GM12874 (cell line): Measurements from ENCODE around the gene CD47.

Source experiments
- TF ChIP-seq, protein P1 (sequence below): IDR thresholded peaks from 2 replicates; pipeline ENCODE4 v1.5.1; 2011; ENCODE audit warnings: low read depth, mild to moderate bottlenecking, control low read depth, low read length, moderate library complexity; ENCODE audit not compliant: insufficient read depth

The CD47 gene

GRCh38 chr3:108110934-108111333, 20.1 kb upstream of the CD47 start:
- TF ChIP-seq, protein P1, sequence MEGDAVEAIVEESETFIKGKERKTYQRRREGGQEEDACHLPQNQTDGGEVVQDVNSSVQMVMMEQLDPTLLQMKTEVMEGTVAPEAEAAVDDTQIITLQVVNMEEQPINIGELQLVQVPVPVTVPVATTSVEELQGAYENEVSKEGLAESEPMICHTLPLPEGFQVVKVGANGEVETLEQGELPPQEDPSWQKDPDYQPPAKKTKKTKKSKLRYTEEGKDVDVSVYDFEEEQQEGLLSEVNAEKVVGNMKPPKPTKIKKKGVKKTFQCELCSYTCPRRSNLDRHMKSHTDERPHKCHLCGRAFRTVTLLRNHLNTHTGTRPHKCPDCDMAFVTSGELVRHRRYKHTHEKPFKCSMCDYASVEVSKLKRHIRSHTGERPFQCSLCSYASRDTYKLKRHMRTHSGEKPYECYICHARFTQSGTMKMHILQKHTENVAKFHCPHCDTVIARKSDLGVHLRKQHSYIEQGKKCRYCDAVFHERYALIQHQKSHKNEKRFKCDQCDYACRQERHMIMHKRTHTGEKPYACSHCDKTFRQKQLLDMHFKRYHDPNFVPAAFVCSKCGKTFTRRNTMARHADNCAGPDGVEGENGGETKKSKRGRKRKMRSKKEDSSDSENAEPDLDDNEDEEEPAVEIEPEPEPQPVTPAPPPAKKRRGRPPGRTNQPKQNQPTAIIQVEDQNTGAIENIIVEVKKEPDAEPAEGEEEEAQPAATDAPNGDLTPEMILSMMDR: no peak

- TF ChIP-seq, protein P1: no peak
Observed at GRCh38 chr3:108108416-108108815, 17.6 kb upstream of the CD47 start.

DNA sequence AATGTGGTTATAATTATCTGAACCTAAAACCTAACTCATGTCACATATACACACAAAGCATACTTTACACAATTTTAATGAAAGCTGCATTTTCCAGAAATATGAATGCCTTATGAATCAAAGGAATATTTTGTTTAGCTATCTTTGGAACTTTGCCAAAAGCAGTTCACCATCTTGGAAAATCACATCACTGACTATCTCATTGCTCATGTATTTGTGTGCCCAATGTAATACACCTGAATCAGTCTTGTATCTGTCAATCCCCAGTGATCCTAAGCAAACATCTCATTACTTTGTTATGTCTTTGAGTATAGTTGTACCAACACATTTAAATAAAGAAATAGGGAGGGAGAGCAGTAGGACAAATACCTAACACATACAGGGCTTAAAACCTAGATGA, 15.6 kb upstream of the CD47 start:
- TF ChIP-seq, protein P1: no peak

DNA sequence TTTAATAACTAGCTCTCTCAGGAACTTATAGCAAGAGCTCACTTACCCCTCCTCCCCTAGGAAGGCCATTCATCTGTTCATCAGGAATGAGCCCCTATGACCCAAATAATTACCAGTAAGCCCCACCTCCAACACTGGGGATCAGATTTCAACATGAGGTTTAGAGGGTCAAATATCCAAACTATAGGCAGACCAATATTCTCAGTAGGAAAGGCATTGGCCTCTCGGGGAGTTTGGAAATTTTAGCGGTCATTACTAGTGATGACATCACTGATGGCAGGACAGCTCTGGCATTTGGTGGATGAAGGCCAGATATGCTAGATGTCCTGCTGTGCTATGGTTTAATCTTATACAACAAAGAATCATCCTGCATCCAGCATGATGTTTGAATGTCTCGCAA, 15.2 kb upstream of the CD47 start:
- TF ChIP-seq, protein P1: no peak

GRCh38 chr3:108103886-108104797, 13.3 kb upstream of the CD47 start:
- TF ChIP-seq, protein P1: no peak

GRCh38 chr3:108103040-108103751, 12.4 kb upstream of the CD47 start:
- TF ChIP-seq, protein P1: no peak

DNA sequence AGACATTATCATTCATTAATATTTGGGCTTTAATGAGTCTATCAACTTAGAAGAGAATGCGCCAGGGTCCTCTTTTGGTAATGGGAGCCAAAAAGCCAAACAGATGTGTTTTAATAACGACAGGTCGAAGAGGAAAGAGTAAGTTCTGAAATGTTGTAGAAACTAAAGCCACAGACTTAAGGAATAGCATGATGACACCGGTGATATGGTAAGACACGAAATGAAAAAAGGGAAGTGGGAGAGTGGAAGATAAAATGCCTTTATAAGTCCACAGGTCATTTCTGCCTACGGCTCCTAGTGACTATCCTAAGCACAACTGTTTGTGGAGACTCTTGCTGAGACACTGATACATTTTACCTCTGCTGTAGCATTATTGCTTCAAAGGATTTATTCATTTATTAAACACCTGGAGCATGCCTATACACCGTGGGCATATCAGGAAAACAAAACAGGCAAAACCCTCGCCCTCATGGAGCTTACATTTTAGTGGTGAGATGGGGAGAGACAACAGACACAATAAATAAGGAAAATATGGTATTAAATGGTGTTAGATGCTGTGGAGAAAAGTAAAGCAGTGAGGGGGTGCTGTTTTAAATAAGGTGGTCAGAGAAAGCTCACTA, 11.7 kb upstream of the CD47 start:
- TF ChIP-seq, protein P1: no peak
